ENCODE measurements around the gene CCNK. TPM values are rescaled to one million over a fixed set of nuclear protein-coding genes. Genes with fewer than 3 reads are reported as not detected.

CCNK gene
- total RNA-seq, 1 experiment from 2014 or later, result 104 TPM

DNA sequence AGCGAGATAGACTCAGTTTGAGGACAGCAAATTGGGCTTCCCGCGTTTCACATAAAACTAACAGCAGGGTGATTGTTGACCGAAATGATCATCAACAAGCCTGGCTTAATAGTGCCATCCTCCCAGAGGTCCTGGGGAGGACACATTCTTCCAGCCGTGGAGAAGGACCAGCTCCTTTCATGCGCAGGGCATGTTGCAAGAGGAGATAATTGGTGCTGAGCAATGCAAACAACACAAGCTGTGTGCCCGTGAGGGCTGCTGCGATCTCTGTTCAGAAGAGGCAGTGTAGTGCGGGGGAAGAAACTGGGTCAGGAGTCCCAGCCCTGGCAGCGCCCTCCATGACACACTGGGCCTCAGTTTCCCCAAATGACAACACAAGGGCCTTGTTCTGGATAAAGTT is 68.5 kb downstream of the CCNK start:
- Mint-ChIP-seq H3K27ac (ENCODE audit: unreplicated experiment) (peak overlapping the region; percentile 60), H3K9me3 (ENCODE audit: unreplicated experiment) (no peaks in the 10 kb centered on the region), H3K27me3 (ENCODE audit: insufficient read depth, unreplicated experiment) (no peaks in the 10 kb centered on the region), H3K36me3 (ENCODE audit: insufficient read depth, unreplicated experiment) (peaks cover 7% of the 10 kb centered on the region), H3K4me3 (ENCODE audit: unreplicated experiment) (no peak overlapping the region), H3K4me1 (ENCODE audit: low read depth, unreplicated experiment) (peaks cover 19% of the 10 kb centered on the region)
- intact Hi-C loops (cut with micrococcal nuclease; ENCODE audit: unreplicated experiment), result no loop called here
- BruUV-seq (replicated peaks), result no TSS peak
- no peak overlapping the region for H3K4me3 ChIP-seq (ENCODE audit: low read depth, low read length)
- H3K27me3 ChIP-seq (replicated peaks; ENCODE audit: control insufficient read depth, insufficient read depth, low read length), result no peaks in the 10 kb centered on the region
- DNase-seq, result peak in 1 of 2 experiments; percentile 21
- H3K36me3 ChIP-seq (ENCODE audit: control insufficient read depth, insufficient read depth, low read length), result no peaks in the 10 kb centered on the region; the same call in 1 of the 2 replicates
- CTCF ChIA-PET, result interaction anchor here (0.8 kb wide), 1 partner anchor 25 kb away, joined by 5 read pairs; no protein-coding TSS in a partner anchor
- H3K9me3 ChIP-seq, result no peaks in the 10 kb centered on the region
- peaks cover 26% of the 10 kb centered on the region for H3K4me1 ChIP-seq
- TF ChIP-seq, protein P1, sequence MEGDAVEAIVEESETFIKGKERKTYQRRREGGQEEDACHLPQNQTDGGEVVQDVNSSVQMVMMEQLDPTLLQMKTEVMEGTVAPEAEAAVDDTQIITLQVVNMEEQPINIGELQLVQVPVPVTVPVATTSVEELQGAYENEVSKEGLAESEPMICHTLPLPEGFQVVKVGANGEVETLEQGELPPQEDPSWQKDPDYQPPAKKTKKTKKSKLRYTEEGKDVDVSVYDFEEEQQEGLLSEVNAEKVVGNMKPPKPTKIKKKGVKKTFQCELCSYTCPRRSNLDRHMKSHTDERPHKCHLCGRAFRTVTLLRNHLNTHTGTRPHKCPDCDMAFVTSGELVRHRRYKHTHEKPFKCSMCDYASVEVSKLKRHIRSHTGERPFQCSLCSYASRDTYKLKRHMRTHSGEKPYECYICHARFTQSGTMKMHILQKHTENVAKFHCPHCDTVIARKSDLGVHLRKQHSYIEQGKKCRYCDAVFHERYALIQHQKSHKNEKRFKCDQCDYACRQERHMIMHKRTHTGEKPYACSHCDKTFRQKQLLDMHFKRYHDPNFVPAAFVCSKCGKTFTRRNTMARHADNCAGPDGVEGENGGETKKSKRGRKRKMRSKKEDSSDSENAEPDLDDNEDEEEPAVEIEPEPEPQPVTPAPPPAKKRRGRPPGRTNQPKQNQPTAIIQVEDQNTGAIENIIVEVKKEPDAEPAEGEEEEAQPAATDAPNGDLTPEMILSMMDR (IDR thresholded peaks at IDR 0.05; ENCODE audit: insufficient read depth in 1 of 2, low read depth in 1 of 2, low read length in 1 of 2, severe bottlenecking in 1 of 2, unreplicated experiment in 1 of 2), result no peak
- POLR2A ChIA-PET, result interaction anchor here (1.1 kb wide), 1 partner anchor 56 kb away, joined by 3 read pairs; no protein-coding TSS in a partner anchor

DNA sequence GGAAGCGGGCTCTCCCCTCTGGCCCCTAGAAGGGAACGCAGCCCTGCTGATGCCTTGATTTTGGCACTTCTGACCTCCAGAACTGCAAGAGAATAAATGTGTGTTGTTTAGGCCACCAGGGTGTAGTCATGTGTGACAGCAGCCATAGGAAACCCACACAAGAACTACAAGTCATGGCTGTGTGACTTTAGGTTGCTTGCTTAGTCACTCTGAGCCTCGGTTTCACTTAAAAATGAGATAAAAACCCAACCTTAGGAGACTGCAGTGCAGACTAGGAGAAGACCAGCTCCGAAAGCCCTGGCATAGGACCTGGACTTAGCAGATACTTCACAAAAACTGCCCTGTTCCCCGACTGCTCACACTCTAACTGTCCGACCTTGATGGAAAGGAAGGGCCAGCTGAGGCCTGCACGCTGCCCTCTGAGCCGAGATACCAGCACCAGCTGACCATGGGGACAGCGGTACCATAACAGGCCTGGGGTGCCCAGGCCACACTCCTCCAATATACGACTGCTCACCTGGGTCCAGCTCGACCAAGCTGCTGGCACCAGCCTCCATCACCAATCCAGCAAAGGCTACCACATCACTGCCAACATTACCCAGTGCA is 69.3 kb downstream of the CCNK start:
- Histone ChIP-seq H3K36me3 (ENCODE audit: control insufficient read depth, insufficient read depth, low read length) (no peaks in the 10 kb centered on the region; the same call in 1 of the 2 replicates), H3K4me1 (peaks cover 34% of the 10 kb centered on the region), H3K27me3 (replicated peaks; ENCODE audit: control insufficient read depth, insufficient read depth, low read length) (no peaks in the 10 kb centered on the region), H3K4me3 (ENCODE audit: low read depth, low read length) (no peak overlapping the region), H3K9me3 (no peaks in the 10 kb centered on the region)
- ChIA-PET POLR2A (interaction anchor here (1.1 kb wide), 1 partner anchor 55 kb away, joined by 3 read pairs; no protein-coding TSS in a partner anchor), CTCF (no interaction called here)
- no peak overlapping the region for H3K4me3 Mint-ChIP-seq (ENCODE audit: unreplicated experiment)
- intact Hi-C loops (cut with micrococcal nuclease; ENCODE audit: unreplicated experiment), result no loop called here
- no peak for DNase-seq
- no peaks in the 10 kb centered on the region for H3K9me3 Mint-ChIP-seq (ENCODE audit: unreplicated experiment)
- BruUV-seq (replicated peaks), result no TSS peak
- peaks cover 7% of the 10 kb centered on the region for H3K36me3 Mint-ChIP-seq (ENCODE audit: insufficient read depth, unreplicated experiment)
- H3K27me3 Mint-ChIP-seq (ENCODE audit: insufficient read depth, unreplicated experiment), result no peaks in the 10 kb centered on the region
- peaks cover 24% of the 10 kb centered on the region for H3K4me1 Mint-ChIP-seq (ENCODE audit: low read depth, unreplicated experiment)
- TF ChIP-seq, protein P1 (IDR thresholded peaks at IDR 0.05; ENCODE audit: insufficient read depth in 1 of 2, low read depth in 1 of 2, low read length in 1 of 2, severe bottlenecking in 1 of 2, unreplicated experiment in 1 of 2), result no peak
- H3K27ac Mint-ChIP-seq (ENCODE audit: unreplicated experiment), result peak overlapping the region; percentile 60

DNA sequence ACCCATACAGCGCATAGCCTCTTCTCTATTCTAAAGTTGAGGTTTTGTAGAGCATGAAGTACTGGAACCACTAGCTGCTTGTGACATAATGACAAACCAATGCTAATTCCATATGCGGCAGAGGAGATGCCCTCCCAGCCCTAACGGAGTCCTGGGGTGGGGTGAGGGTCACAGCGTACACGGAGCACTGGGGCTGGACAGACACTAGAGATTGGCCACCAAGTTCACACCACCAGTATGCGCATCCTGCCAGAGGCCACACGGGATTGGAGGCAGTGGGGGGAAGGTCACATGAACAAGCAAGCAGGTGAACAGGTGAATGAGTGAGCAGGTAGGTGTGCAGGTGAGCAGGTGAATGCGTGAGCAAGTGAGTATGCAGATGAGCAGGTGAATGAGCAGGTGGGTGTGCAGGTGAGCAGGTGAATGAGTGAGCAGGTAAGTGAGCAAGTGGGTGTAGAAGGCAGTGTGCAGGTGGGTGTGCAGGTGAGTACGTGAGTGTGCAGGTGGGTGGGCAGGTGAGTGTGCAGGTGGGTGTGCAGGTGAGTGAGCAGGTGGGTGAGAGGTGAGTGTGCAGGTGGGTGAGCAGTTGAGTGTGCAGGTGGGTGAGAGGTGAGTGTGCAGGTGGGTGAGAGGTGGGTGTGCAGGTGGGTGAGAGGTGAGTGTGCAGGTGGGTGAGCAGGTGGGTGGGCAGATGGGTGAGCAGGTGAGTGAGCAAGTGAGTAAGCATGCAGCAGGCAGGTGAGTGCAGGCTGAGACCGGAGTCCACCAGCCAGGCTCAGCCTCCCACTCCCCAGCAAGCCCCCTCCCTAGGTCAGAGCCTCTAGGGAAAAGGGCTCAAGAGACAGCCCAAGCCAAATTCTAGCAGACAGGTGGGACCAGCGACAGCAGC is 70.1 kb downstream of the CCNK start:
- Histone ChIP-seq H3K4me1 (peaks cover 34% of the 10 kb centered on the region), H3K9me3 (no peaks in the 10 kb centered on the region), H3K36me3 (ENCODE audit: control insufficient read depth, insufficient read depth, low read length) (no peaks in the 10 kb centered on the region; the same call in 1 of the 2 replicates), H3K4me3 (ENCODE audit: low read depth, low read length) (no peak overlapping the region), H3K27me3 (replicated peaks; ENCODE audit: control insufficient read depth, insufficient read depth, low read length) (no peaks in the 10 kb centered on the region)
- H3K36me3 Mint-ChIP-seq (ENCODE audit: insufficient read depth, unreplicated experiment), result peaks cover 7% of the 10 kb centered on the region
- no peaks in the 10 kb centered on the region for H3K9me3 Mint-ChIP-seq (ENCODE audit: unreplicated experiment)
- ChIA-PET CTCF (no interaction called here), POLR2A (no interaction called here)
- H3K27ac Mint-ChIP-seq (ENCODE audit: unreplicated experiment), result peak overlapping the region; percentile 60
- no peak for DNase-seq
- H3K27me3 Mint-ChIP-seq (ENCODE audit: insufficient read depth, unreplicated experiment), result no peaks in the 10 kb centered on the region
- TF ChIP-seq, protein P1 (IDR thresholded peaks at IDR 0.05; ENCODE audit: insufficient read depth in 1 of 2, low read depth in 1 of 2, low read length in 1 of 2, severe bottlenecking in 1 of 2, unreplicated experiment in 1 of 2), result no peak
- intact Hi-C loops (cut with micrococcal nuclease; ENCODE audit: unreplicated experiment), result no loop called here
- no peak overlapping the region for H3K4me3 Mint-ChIP-seq (ENCODE audit: unreplicated experiment)
- H3K4me1 Mint-ChIP-seq (ENCODE audit: low read depth, unreplicated experiment), result peaks cover 29% of the 10 kb centered on the region
- BruUV-seq (replicated peaks), result no TSS peak

Data from Caco-2 (cell line).